Renal cortical epithelial cell (primary cell): Measurements from ENCODE around the gene MED16. TPM values are rescaled to one million over a fixed set of nuclear protein-coding genes. Genes with fewer than 3 reads are reported as not detected.

ENCODE experiments used
- DNase-seq: peaks from one replicate; pipeline ENCODE4 v3.0.0-alpha.2; 2011; ENCODE audit warnings: low read depth
- total RNA-seq: library from RNA; depleted of rRNA; stranded (reverse); fragments of >200 nt; gene quantifications from 2 replicates; pipeline ENCODE4 v1.2.3, GENCODE V29; 2014

The MED16 gene, protein sequence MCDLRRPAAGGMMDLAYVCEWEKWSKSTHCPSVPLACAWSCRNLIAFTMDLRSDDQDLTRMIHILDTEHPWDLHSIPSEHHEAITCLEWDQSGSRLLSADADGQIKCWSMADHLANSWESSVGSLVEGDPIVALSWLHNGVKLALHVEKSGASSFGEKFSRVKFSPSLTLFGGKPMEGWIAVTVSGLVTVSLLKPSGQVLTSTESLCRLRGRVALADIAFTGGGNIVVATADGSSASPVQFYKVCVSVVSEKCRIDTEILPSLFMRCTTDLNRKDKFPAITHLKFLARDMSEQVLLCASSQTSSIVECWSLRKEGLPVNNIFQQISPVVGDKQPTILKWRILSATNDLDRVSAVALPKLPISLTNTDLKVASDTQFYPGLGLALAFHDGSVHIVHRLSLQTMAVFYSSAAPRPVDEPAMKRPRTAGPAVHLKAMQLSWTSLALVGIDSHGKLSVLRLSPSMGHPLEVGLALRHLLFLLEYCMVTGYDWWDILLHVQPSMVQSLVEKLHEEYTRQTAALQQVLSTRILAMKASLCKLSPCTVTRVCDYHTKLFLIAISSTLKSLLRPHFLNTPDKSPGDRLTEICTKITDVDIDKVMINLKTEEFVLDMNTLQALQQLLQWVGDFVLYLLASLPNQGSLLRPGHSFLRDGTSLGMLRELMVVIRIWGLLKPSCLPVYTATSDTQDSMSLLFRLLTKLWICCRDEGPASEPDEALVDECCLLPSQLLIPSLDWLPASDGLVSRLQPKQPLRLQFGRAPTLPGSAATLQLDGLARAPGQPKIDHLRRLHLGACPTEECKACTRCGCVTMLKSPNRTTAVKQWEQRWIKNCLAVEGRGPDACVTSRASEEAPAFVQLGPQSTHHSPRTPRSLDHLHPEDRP
- total RNA-seq: 22.6 and 55.4 TPM in 2 replicates

DNA sequence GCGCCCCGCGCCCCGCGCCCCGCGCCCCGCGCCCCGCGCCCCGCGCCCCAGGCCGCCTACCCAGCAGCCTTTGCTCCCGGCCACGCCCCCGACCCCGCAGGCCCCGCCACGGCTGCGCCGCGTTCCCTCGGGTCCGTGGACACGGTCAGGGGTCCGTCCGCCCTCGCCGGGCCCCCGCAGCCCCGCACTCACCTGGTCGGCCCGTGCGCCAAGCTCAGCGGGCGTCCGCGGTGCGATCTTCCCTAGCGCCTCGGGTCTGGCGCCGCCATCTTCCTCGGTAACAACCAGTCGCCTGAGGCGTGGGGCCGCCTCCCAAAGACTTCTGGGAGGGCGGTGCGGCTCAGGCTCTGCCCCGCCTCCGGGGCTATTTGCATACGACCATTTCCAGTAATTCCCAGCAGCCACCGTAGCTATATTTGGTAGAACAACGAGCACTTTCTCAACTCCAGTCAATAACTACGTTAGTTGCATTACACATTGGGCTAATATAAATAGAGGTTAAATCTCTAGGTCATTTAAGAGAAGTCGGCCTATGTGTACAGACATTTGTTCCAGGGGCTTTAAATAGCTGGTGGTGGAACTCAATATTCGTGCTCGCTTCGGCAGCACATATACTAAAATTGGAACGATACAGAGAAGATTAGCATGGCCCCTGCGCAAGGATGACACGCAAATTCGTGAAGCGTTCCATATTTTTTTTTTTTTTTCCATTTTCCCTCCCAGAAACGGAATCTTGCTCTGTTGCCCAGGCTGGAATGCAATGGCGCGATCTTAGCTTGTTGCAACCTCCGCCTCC is at the start of gene MED16, which contains the start of gene RNU6-9:
MED16 (minus strand) TSS at position 294 of the 796 bp plus-strand sequence. CDS start 2,056 bp downstream, outside the sequence.
RNU6-9 (plus strand) TSS at position 591 of the 796 bp plus-strand sequence.
- peak; percentile 82 for DNase-seq

DNA sequence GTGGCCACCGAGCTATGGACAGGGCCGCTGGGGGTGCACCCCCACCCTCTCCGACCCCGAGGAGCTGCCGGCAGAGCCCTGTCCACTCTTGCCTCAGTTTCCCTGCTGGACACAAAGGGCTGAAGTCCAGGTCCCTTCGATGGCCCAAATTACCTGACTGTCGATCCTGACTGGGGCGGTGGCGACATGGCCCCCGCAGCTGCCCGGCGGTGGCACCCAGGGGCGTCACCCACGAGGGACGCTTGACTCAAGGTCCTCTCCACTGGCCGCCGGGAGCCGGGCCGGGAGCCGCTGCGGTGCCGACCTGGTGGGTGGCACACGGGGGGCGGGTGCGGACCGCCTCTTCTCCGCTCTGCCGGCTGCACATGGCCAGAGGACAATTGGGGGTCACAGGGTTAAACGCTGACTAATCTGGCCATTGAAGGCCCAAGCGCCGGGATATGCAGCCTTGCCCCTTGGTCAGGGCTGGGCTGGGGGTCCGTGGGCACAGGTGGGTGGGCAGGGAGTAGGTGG is 49.2 kb upstream of the MED16 start:
- DNase-seq: peak; percentile 32

DNA sequence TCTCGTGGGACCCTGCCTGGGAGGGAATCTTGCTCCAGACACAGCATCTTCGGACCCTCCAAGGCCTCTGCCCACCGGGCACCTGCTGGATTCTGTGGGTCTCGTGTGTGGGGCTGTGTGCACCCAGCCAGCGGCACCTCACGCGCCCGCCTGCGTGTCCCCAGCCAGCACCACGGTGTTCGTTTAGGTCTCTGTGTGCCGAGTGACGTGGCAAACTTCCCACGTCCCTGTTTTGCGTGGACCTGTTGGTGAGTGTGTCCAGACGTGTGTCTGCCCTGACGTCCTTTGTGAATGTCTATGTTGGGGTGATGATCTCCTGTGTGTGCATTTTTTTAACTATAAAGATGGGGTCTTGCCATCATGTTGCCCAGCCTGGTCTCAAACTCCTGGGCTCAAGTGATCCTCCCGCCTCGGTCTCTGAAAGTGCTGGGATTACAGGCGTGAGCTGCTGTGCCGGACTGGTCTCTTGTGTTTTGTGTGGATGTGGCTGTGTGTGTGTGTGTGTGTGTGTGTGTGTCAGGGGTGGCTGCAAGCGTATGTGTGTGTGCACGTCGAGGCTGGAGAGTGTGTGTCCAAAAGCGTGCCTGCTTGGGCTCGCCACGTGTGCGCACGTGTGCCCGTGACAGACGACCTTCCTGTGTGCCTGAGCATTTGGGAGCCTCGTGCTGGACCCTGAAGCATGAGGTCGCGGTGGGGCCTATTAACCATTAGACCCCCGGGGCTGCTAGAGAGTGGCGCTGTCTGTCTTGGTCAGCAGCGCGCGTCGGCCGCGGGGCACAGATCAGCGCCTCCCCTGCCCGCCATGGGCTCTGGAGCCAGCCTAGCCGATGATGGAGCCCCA is 48.5 kb upstream of the MED16 start:
- no peak for DNase-seq

DNA sequence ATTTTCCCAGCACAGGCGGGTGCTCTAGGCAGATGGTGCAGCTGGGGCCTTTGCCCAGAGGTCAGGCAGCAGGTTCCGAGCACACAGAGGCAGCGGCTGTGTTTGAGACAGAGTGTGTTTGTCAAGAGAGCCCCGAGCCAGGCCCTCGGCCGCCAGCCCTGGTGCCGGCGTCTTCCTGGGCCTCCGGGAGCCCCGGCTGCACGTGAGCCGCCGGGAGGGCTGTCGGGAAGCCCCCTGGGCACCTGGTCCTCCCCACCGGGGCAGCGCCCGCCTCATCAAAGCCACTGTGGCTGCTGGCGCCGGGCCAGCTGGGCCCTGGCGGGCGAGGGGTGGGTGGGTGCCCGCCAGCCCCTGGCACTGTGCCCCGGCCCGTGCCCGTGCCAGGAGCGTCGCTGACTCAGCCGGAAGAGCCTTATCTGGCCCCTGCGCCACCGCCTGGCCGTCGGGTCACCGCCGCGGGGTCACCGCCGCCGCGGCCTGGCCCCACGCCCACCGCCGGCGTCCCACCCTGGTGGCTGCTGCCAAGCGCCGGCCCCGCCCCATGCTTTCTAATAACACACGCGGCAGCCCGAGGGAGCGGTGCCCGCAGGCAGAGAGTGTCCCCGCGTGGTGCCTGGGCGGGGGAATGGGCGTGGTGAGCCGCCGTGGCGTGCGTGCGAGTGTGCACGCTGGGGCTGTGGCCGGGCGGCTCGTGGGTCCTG is 47.8 kb upstream of the MED16 start:
- DNase-seq: peak; percentile 50

DNA sequence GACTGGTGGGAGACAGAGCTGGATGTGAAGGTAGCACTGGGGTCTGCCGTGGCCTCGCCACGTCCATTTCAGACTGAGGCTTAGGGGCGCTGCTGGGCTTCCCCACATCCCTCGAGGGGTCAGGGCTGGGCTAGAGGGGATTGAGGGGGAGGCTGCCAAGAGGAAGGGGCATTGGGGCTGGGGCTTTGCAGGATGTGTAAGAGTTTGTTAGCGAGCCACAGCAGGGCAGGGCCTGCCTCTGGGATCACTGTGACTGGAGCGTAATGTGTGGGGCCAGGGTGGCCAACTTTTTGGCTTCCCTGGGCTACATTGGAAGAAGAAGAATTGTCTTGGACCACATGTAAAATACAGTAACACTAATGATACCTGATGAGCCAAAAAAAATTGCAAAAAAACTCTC is 46.9 kb upstream of the MED16 start:
- no peak for DNase-seq

DNA sequence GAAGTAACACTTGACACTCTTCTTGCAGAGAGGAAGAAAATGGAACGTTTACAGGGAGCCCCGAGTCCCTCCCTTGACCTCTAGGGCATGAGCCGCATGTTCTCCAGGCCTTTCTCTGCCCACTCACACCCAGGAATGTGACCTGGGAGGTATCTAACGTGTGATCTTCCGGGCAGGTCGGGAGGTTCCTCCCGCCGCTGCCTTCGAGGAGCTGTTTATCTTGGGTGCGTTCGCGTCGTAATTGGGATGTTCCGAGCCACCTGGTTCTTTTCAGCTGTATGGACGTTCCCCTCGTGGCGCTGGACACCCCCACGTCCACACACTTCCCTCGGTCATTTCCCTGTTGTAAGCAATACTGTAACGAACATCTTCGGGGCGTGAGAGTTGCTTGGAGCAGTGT is 46.5 kb upstream of the MED16 start:
- DNase-seq: no peak

DNA sequence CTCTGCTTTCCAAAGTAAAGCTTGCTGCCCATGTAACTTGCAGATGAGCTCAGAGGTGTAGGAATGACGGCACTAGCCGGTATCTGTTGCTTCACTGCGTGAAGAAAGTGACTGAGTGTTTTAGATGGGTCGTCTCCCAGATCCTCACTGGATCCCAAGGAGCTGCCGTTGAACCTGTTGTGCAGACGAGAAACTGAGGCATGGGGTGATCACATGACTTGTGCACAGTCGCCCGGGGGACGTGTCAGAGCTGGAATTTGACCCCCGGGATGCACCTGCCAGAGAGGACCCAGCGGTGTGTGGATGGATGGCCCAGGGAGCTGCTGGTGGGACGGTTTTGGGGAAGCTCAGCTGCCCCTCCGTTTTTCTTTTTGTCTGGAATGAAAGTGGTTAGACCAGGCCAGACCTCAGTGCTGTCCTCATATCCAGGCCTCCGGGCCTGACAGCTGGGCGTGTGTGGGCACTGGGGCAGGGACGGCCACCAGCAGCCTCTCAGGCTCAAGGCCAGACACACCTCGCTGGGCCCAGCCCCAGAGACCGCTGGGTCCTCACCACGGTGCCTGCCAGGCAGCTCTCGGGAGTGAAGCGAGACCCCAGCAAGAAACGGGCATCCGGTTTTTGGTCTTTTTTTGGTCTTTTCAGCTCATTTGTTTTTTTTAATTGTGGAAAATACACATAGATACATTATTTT is 45.4 kb upstream of the MED16 start:
- no peak for DNase-seq

DNA sequence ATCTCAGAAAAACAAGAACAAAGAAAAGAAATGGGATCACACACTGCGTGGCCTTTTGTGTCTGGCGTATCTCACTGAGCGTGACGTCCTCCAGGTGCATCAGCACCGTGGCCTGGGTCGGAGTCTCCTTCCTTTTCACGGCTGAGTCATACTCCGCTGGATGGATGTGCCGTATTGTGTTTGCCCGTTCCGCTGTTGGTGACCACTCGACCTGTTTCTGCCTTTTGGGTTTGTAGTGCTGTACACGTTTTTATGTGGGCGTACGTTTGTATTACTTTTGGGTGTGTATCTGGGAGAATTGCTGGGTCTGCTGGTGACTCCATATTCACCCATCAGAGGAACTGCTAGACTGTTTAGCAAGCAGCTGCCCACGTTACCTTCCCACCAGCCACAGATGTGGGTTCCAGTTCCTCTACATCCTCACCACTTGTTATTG is 44.3 kb upstream of the MED16 start:
- DNase-seq: no peak

DNA sequence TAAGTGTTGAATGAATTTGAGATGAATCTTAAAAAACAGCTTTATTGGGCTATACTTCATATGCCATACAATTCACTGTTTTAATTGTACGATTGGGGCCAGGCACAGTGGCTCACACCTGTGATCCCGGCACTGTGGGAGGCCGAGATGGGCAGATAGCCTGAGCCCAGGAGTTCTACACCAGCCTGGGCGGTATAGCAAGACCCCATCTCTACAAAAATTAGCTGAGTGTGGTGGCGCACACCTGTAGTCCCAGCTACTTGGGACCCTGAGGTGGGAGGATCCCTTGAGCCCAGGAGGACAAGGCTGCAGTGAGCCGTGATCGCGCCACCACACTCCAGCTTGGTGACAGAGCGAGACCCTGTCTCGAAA is 43.2 kb upstream of the MED16 start:
- DNase-seq: no peak

DNA sequence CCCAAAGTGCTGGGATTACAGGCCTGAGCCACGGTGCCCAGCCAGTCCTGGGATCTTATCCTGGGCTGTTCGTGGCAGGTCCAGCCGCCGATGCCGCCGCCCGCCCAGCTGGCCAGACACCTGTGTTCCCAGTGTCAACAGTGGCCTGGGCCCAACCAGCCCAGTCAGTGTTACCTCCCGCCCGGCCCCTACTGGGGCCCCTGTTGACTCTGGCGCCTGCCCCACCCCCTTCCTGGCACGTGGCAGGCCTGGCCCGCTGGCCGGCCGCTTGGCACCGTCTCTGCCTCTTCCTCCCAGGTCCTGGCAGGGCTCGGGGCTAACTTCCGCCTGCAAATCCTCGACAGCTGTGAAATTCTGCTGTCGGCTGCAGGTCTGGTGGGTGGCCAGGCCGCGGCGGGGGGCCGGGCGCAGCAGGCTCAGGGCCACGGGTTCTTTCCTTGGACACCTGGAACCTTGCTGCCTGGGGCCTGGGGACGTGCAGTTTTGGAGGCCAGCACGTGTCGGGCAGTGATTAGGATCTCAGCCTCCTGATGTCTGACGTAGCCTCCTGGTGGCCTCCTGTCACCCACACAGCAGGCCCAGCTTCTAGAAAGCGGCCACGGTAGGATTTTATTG is 42.0 kb upstream of the MED16 start:
- DNase-seq: no peak

DNA sequence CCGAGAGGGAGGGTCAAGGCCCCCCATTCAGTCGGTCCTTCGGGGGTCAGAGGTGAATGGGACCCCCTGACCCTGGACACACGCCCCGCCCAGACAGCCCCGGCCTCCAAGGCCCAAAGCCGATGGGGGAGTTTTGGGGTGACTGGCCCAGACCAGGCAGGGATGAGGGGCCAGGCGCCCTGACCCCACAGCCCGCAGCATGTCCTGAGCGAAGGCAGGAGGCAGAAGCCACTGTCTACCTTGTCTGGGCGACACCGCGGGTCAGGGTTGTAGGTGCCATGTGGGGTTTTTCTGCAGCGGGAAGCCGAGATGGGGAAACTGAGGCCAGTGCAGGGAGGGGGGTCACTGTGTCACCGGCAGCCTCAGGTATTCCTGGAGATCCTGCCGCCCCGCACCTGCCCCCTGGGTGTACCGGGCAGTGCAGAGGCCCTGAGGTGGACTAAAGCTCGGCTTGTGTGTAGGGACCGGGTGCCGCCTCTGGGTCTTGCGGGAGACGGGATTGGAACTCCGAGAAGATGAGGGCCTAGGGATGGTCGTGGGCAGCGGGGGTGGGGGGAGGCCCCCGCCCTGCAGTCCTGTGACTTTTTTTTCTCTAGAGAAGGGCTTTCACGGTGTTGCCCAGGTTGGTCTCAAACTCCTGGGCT is 41.3 kb upstream of the MED16 start:
- no peak for DNase-seq

DNA sequence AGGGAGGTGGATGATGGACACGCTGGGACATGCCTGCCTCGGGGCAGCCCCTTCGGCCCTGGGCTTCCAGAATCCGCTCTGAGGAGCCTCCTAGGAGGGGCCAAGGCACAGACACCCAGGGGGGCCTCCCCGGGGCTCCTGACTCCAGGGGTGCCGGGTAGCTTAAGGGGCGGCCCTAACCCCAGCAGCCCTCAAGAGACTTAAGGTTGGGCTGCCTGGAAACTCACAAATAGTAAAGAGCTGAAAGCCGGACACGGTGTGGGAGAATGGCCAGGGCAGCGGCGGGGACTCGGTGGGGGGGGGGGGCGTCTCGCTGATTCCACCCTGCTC is 40.5 kb upstream of the MED16 start:
- no peak for DNase-seq

DNA sequence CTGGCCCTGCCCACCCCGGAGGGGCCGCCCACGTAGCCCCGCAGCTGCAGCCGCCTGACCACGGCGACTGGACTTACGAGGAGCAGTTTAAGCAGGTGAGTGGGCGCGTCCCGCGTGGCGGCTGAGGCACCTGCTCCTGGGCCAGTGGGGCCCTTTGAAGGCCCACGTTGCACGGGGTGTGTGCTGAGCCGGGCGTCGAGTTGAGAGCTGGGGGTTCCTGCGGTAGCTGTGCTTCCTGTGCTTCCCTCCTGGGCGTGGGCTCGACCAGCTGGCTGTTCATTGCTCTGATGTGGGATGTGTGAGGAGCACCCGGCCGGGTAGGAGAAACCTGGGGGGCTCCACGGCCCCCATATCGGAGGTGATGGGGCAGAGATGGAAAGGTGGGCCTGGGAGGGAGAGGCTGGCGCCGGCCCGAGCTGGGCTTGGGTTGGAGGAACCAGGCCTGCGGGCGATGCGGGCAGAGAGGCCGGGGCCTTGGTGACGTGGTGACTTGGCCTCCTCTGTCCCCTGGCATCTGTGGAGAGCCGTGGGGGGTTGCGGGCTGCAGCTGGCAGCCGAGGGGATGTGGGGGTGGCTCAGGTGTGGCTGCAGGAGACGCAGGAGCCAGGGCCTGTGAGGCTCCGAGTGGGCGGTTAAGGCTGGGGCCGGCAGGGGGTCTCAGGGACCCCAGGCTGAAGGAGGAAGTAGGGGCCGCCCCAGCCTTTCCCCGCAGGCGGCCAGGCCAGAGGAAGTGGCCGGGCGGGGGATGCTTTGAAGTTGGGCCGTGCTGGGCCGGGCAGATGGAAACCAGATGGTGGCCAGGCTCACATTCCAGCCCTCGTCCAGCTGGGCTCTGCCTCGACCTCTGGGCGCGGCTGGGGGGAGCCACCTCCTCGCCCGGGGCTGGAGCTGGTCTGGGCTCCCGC is 39.9 kb upstream of the MED16 start:
- DNase-seq: no peak

DNA sequence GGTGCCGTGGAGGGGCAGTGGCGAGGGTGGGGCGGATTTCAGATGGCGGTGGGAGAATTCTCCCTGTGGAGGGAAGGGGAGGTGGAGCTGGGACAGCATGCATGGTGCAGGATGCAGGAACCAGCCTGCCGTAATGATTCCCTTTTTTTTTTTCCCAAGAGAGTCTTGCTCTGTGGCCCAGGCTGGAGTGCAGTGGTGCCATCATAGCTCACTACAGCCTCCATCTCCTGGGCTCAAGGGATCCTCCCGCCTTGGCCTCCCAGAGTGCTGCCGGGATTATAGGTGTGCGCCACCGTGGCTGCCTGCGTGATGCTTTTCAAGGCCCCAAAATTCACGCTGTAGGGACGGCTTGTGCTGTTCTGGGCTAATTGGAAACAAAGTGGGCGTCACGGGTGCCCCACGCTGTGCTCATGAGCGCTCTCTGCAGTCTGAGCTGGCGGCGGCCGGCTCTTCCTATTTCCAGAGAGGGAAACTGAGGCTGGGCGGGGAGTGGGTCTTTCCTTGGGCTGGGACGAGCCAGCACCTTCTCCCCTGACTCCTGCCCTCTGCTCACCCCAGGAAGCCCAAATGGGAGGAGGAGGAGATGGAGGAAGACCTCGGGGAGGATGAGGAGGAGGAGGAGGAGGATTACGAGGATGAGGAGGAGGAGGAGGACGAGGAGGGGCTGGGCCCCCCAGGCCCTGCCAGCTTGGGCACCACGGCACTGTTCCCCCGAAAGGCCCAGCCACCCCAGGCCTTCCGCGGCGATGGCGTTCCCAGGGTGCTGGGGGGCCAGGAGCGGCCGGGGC is 39.1 kb upstream of the MED16 start:
- no peak for DNase-seq

DNA sequence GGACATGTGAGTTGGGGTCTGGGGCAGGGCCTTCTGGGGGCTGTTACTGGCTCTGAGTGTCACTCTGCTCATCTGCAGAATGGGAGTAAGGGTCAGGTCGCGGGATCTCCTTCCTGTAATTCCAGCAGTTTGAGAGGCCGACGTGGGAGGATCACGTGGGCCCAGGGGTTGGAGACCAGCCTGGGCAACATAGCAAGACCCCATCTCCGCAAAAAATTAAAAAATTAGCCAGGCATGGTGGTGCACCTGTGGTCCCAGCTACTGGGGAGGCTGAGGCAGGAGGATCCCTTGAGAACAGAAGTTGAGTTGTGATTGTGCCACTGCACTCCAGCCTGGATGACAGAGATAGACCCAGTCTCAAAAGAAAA is 36.9 kb upstream of the MED16 start:
- no peak for DNase-seq

DNA sequence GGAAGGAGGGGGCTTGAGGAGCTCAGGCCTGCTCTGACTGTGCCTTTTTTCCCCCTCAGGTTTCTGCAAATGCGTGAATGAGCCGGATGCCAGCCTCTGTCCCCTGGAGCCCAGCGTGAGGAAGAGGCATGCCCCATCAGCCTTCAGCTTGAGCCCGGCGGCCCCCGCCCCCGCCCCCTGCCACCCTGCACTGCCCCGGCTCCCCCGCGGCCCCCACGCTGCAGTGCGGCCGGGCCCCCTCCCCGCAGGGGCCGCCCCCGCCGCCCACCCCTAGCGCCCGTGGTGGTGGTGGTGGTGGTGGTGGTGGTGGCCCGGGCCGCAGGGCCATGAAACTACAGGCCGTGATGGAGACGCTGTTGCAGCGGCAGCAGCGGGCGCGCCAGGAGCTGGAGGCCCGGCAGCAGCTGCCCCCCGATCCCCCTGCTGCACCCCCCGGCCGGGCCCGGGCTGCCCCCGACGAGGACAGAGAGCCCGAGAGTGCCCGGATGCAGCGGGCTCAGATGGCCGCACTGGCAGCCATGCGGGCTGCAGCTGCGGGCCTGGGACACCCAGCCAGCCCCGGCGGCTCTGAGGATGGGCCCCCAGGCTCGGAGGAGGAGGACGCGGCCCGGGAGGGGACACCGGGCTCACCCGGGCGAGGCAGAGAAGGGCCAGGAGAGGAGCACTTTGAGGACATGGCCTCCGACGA is 36.4 kb upstream of the MED16 start:
- no peak for DNase-seq
